Hematopoietic multipotent progenitor cell treated with erythropoietin and hydrocortisone succinate and interleukin-3 and kit ligand, for 17 days (in vitro differentiated cells): ENCODE measurements around the gene MAPK9.
"Not testable (repeated sequence)": the region's sequence is repeated elsewhere in the genome, so short reads cannot be mapped to it uniquely, and the experiment has no call there.

Source experiments
- DNase-seq: peaks from one replicate; pipeline ENCODE4 v3.0.0-alpha.2; 2015; ENCODE audit warnings: low spot score

The MAPK9 gene

GRCh38 chr5:180326989-180327565 is 35.2 kb upstream of the MAPK9 start:
- DNase-seq: no peak

GRCh38 chr5:180324601-180324950 is 32.7 kb upstream of the MAPK9 start:
- no peak for DNase-seq

- no peak for DNase-seq
Observed at GRCh38 chr5:180323941-180324600, 32.2 kb upstream of the MAPK9 start.

- DNase-seq: no peak
Observed at GRCh38 chr5:180323160-180323559, 31.3 kb upstream of the MAPK9 start.

- no peak for DNase-seq
Observed at GRCh38 chr5:180318456-180319089, 26.7 kb upstream of the MAPK9 start.

- no peak for DNase-seq
Observed at GRCh38 chr5:180316586-180316985, 24.7 kb upstream of the MAPK9 start.

- DNase-seq: peak; percentile 70
Observed at GRCh38 chr5:180315762-180316212, 23.9 kb upstream of the MAPK9 start.

- peak; percentile 22 for DNase-seq
Observed at GRCh38 chr5:180313677-180314505, 22.0 kb upstream of the MAPK9 start.

GRCh38 chr5:180311216-180311615 is 19.3 kb upstream of the MAPK9 start:
- DNase-seq: no peak

GRCh38 chr5:180306796-180307195 is 14.9 kb upstream of the MAPK9 start:
- DNase-seq: no peak

GRCh38 chr5:180305481-180305880 is 13.6 kb upstream of the MAPK9 start:
- no peak for DNase-seq

- no peak for DNase-seq
Observed at GRCh38 chr5:180304431-180305375, 12.8 kb upstream of the MAPK9 start.

GRCh38 chr5:180304016-180304292 is 12.1 kb upstream of the MAPK9 start:
- DNase-seq: no peak

GRCh38 chr5:180303226-180304015 is 11.5 kb upstream of the MAPK9 start:
- no peak for DNase-seq

- no peak for DNase-seq
Observed at GRCh38 chr5:180302256-180302655, 10.4 kb upstream of the MAPK9 start.

- DNase-seq: no peak
Observed at GRCh38 chr5:180301253-180301652, 9.4 kb upstream of the MAPK9 start.

- DNase-seq: no peak
Observed at GRCh38 chr5:180299526-180299925, 7.6 kb upstream of the MAPK9 start.

- not testable (repeated sequence) for DNase-seq
Observed at GRCh38 chr5:180299014-180299413, 7.1 kb upstream of the MAPK9 start.

- no peak for DNase-seq
Observed at GRCh38 chr5:180297587-180298282, 5.9 kb upstream of the MAPK9 start.

- DNase-seq: no peak
Observed at GRCh38 chr5:180296771-180297170, 4.9 kb upstream of the MAPK9 start.
